Raji (cell line): ENCODE measurements around the gene TBRG4.

Source experiments
- POLR2A ChIP-seq: IDR thresholded peaks from 2 replicates; pipeline ENCODE4 v1.6.1; 2011; ENCODE audit warnings: low read depth, low read length, control low read depth; ENCODE audit not compliant: insufficient read depth

The TBRG4 gene

DNA sequence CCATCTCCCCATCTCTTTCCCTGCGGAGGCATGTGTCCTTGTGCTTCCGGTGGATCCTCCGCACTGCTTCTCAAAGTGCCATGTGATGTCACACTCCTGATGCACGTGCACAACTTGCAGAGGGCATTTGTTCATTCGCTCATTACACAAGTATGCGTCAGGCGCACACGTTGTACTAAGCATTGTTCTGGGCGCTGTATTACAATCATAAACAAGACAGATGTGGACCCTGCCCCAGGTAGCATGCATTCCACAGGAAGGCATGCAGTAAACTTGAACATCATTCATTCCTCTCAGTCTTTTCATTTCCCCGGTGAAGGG is 37.1 kb upstream of the TBRG4 start:
- TF ChIP-seq POLR2A = no peak

GRCh38 chr7:45147858-45148652 is 36.6 kb upstream of the TBRG4 start:
- TF ChIP-seq POLR2A = no peak

DNA sequence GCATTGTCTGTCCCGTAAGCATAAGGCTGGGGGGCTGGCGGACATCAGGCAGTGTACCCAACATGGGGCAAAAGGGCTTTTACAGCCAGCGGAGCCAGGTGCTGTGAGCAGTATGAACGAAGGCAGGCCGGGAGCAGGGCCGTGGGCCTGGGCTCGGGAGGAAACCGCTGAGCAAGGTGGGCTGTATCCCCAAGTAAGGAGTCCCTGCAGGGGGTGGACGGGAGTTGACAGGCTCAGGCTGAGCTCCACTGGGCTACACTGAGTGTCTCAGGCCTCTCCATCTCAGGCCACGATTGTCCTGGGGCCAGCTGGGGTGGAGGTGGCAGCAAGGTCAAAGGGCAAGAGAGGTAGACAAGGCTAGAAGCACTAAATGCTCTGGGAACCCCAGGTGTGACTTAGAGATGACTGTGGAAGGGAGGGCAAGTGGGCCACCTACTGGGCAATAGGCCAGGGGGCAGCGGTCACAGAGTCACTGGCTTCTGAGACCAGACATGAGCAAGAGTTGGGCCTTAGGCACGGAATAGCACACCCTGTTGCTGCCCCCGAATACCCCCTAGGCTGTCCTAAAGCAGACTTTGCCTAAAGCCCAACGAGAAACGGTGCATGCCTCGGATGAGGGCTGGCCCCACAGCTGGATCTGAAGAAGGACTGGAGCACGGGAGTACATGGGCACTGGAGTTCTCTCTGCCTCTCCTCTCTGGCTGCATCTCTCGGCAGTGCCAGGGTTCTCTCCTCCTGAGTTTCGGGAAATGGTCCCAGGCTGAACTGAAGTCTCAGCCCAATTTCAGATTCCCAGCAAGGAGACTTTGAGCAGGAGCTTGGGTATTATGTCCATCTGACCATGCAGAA is 35.3 kb upstream of the TBRG4 start:
- no peak for TF ChIP-seq POLR2A

GRCh38 chr7:45145881-45146280 is 34.4 kb upstream of the TBRG4 start:
- TF ChIP-seq POLR2A = no peak

DNA sequence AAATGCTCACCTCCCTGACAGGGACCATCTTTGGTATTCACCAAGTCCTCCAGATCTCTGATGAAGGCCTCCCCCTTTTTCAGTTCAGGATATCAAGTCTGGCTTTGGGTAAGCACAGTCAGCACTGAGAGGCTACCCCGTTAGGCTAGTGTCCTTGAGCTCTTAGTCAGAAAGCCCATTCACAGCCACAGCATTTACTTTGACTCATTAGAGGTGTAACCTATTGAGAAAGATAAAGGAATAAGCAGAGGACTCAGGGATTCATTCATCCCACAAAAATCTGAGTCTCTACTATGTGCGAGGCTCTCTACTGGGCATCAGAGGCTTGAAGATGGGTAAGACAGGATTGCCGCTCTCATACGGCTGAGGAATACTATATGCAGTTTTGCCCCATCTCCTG is 32.1 kb upstream of the TBRG4 start:
- TF ChIP-seq POLR2A = no peak

GRCh38 chr7:45140827-45141226 is 29.3 kb upstream of the TBRG4 start:
- TF ChIP-seq POLR2A = no peak

DNA sequence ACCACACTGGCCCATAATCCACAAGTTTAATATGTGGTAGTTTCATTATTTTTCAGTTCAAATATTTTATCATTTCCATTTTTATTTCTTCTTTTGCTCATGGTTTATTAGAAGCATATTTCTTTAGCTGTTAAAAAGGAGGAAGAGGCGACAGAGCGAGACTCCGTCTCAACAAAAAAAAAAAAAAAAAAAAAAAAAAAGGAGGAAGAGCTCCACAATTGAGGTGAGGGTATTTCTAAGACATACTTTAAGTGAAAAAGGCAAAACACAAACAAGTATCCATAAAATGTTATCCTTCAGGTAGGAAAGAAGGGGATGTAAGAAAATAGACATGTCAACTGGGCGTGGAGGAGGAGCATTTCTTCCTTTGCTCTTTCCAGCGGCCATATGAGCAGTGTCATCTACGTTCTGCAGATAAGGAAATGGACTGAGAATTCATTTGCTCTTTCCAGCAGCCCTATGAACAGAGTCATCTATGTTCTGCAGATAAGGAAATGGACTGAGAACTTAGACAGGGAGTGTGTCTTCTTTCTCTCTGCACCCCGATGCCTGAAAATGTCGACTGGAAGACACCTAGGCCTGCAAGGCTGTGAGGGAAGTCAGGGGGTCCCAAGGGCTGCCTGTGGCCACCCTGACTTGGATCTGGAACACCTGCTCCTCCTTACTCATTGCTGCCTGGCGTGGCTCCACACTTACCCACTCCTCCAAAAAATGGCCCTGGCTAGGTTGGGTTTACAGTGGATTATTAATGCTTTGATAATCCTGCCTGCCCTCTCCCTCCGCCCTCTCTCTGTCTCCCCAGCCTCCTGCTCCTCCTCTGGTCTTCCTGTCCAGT is 27.2 kb upstream of the TBRG4 start:
- TF ChIP-seq POLR2A = no peak

- no peak for TF ChIP-seq POLR2A
Observed at GRCh38 chr7:45136106-45137060, 24.9 kb upstream of the TBRG4 start.

GRCh38 chr7:45133877-45134276 is 22.4 kb upstream of the TBRG4 start:
- no peak for TF ChIP-seq POLR2A

GRCh38 chr7:45133352-45133751 is 21.9 kb upstream of the TBRG4 start:
- no peak for TF ChIP-seq POLR2A

DNA sequence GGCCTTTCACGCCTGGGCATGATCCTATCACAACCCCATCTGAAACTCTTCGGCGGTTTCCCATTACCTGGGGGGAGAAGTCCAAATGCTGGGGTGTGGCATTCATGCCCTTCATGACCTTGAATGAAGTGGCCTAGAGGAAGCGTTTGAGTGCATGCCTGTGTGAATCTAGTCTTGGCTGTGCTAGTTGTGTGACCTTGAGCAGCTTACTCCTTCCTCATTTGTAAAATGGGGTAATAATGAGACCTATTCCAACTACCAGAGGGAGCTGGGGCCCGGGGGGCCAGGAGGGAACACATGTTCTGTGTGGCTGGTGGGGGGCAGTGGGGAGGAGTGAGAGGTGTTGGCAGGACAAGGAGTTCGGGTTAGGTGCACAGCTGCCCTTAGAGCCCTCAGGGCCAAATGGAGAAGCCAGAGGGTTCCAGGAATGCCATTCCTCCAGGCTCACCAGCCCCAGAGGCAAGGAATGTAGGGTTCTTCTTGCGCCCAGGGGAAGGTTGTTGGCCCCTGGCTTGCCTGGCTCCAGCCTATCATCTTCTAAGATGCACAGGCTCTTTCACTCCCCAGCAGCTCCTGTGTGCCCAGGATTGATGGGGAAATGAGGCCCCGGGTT is 21.3 kb upstream of the TBRG4 start:
- TF ChIP-seq POLR2A = no peak

DNA sequence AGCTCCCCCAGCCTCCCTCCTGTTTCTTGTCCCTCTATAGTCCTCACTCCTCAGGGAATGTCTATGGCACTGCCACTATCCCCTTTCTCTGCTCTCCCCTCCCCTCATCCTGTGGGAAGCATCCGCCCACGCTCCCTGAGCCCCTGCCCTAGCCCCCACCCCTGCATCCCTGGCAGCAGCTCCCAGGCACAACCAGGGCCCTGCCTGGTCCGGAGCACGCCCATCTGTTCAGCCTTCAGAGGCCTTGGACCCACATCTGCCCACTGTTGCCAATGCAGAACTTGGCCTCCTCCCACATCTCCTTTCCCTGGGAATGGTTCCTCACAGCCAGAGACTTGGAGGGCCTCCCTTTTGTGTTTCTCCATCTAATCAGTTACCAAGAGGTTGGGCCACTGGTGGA is 20.4 kb upstream of the TBRG4 start:
- TF ChIP-seq POLR2A = no peak

DNA sequence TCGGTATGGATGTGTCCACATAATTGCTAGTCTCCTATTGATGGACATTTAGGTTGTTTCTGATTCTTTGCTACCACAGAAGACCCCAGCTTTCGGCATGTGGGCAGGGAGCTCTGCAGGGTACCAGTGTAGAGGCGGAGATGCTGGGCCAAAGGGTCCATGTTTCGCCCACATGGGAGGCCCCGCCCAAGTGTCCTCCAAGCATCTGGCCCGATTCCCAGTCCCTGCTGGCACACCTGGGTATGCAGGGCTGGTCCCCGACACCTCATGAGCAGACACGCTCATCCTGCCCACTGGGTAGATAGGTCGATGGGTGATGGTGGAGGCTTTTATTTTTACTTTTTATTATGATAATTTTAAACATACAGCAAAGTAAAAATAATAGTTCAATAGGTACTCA is 19.4 kb upstream of the TBRG4 start:
- TF ChIP-seq POLR2A = no peak

GRCh38 chr7:45129906-45130305 is 18.4 kb upstream of the TBRG4 start:
- no peak for TF ChIP-seq POLR2A
